ENCODE data around the gene HEATR3. TPM values are rescaled to one million over a fixed set of nuclear protein-coding genes. Genes with fewer than 3 reads are reported as not detected.

Gene HEATR3
- total and polyA plus RNA-seq, 2 of the 13 experiments (the other 11 are each of a cell fraction or from before 2014, with no cell fraction given), result 22.4 to 52.4 TPM

GRCh38 chr16:50065624-50066481 is at the start of gene HEATR3 (continued):
- TF ChIP-seq TRAFD1 (CRISPR knock-in tag; IDR thresholded peaks at IDR 0.05; ENCODE audit: borderline replicate concordance), result no peak
- peak; percentile 96; the same call in 1 of the 2 replicates for TF ChIP-seq KAT7 (CRISPR knock-in tag; IDR thresholded peaks at IDR 0.05; ENCODE audit: borderline replicate concordance)
- TF ChIP-seq DNMT1 (CRISPR knock-in tag; IDR thresholded peaks at IDR 0.05), result no peak
- no peak for TF ChIP-seq ZEB1 (IDR thresholded peaks at IDR 0.05; ENCODE audit: insufficient replicate concordance, low read depth)
- peak; percentile 98 for TF ChIP-seq PHF8 (CRISPR knock-in tag; IDR thresholded peaks at IDR 0.05)
- no peak for TF ChIP-seq CREM (IDR thresholded peaks at IDR 0.05)
- no peak for TF ChIP-seq CREM (CRISPR knock-in tag; IDR thresholded peaks at IDR 0.05)
- no peak for TF ChIP-seq TCF12 (IDR thresholded peaks at IDR 0.05)
- TF ChIP-seq TCF12 (CRISPR knock-in tag; IDR thresholded peaks at IDR 0.05), result peak; percentile 65
- no peak for TF ChIP-seq MAFK (conservative IDR thresholded peaks at IDR 0.05 in 1 of 2, IDR thresholded peaks at IDR 0.05 in 1 of 2; ENCODE audit: low read length in 2 of 2)
- no peak; the same call in 1 of the 2 replicates for TF ChIP-seq ZNF143 (CRISPR knock-in tag; IDR thresholded peaks at IDR 0.05)
- peak; percentile 75; the same call in 1 of the 2 replicates for TF ChIP-seq ZNF292 (CRISPR knock-in tag; IDR thresholded peaks at IDR 0.05; ENCODE audit: borderline replicate concordance, low read depth)
- peak; percentile 89 for TF ChIP-seq AGO2 (optimal IDR thresholded peaks at IDR 0.05; ENCODE audit: low read depth, low read length)
- peak; percentile 95 for TF ChIP-seq HMGXB3 (CRISPR knock-in tag; IDR thresholded peaks at IDR 0.05; ENCODE audit: borderline replicate concordance)
- TF ChIP-seq NFRKB (IDR thresholded peaks at IDR 0.05), result no peak
- TF ChIP-seq ZBTB20 (CRISPR knock-in tag; IDR thresholded peaks at IDR 0.05; ENCODE audit: borderline replicate concordance, low read depth), result peak; percentile 81; the same call in 1 of the 2 replicates
- TF ChIP-seq AGO1 (IDR thresholded peaks at IDR 0.05; ENCODE audit: low read depth, low read length, poor library complexity, severe bottlenecking), result peak; percentile 57
- no peak; the same call in 1 of the 2 replicates for TF ChIP-seq EED (CRISPR knock-in tag; IDR thresholded peaks at IDR 0.05)
- TF ChIP-seq ZNF704 (CRISPR knock-in tag; IDR thresholded peaks at IDR 0.05; ENCODE audit: borderline replicate concordance), result peak; percentile 77
- TF ChIP-seq JUNB (CRISPR knock-in tag; IDR thresholded peaks at IDR 0.05; ENCODE audit: borderline replicate concordance), result no peak
- TF ChIP-seq, protein P1, sequence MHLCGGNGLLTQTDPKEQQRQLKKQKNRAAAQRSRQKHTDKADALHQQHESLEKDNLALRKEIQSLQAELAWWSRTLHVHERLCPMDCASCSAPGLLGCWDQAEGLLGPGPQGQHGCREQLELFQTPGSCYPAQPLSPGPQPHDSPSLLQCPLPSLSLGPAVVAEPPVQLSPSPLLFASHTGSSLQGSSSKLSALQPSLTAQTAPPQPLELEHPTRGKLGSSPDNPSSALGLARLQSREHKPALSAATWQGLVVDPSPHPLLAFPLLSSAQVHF (CRISPR knock-in tag; IDR thresholded peaks at IDR 0.05), result no peak
- TF ChIP-seq PRMT3 (CRISPR knock-in tag; IDR thresholded peaks at IDR 0.05; ENCODE audit: borderline replicate concordance, low read depth), result no peak

All from HepG2 (cell line).